ENCODE data around the gene SPAG7.
"Not testable (repeated sequence)": the region's sequence is repeated elsewhere in the genome, so short reads cannot be mapped to it uniquely, and the experiment has no call there.

Gene SPAG7

DNA sequence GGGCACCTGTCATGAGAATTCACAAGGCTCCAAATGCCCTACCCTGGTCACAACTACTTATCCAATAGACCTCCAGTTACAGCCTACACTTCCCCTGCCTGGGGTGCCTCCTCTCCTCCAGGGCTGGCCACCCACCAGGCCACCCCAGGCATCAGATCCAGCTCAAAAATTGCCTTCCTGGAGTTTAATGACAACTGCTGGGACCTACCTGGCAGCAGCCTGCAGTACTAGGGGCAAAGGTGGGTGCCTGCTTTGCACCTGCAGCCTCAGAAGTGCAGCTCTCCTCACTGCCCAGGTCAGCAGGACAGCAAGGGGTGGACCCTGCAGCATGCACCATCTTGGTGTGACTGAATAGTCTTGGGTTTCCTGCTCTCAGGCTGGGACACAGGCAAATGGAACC is 32.0 kb downstream of the SPAG7 start:
- no peak for DNase-seq

DNA sequence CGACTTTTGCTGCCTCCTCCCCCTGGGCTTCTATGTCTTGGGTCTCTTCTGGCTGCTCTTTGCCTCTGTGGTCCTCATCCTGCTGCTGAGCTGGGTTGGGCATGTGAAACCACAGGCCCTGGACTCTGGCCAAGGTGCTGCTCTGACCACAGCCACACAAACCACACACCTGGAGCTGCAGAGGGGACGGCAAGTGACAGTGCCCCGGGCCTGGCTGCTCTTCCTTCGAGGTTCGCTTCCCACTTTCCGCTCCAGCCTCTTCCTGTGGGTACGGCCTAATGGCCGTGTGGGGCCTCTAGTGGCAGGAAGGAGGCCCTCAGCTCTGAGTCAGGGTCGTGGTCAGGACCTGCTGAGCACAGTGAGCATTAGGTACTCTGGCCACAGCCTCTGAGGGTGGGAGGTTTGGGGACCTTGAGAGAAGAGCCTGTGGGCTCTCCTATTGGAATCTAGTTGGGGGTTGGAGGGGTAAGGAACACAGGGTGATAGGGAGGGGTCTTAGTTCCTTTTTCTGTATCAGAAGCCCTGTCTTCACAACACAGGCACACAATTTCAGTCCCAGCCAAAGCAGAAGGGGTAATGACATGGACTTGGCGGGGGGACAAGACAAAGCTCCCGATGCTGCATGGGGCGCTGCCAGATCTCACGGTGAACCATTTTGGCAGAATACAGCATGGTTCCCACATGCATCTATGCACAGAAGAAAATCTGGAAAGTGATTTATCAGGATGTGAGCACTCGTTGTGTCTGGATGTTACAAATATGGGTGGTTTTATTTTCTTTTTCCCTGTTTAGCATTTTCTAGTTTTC is 33.2 kb downstream of the SPAG7 start:
- no peak for DNase-seq

DNA sequence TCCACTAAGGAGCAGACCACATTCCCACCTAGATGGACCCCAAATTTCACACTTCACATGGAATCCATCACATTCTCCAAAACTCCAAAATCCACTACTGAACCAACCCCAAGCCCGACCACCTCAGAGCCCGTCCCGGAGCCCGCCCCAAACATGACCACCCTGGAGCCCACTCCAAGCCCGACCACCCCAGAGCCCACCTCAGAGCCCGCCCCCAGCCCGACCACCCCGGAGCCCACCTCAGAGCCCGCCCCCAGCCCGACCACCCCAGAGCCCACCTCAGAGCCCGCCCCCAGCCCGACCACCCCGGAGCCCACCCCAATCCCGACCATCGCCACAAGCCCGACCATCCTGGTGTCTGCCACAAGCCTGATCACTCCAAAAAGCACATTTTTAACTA is 34.0 kb downstream of the SPAG7 start:
- DNase-seq, result no peak

DNA sequence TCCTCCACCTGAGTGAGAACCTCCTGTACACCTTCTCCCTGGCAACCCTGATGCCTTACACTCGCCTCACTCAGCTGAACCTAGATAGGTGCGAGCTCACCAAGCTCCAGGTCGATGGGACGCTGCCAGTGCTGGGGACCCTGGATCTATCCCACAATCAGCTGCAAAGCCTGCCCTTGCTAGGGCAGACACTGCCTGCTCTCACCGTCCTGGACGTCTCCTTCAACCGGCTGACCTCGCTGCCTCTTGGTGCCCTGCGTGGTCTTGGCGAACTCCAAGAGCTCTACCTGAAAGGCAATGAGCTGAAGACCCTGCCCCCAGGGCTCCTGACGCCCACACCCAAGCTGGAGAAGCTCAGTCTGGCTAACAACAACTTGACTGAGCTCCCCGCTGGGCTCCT is 34.9 kb downstream of the SPAG7 start:
- DNase-seq, result no peak

DNA sequence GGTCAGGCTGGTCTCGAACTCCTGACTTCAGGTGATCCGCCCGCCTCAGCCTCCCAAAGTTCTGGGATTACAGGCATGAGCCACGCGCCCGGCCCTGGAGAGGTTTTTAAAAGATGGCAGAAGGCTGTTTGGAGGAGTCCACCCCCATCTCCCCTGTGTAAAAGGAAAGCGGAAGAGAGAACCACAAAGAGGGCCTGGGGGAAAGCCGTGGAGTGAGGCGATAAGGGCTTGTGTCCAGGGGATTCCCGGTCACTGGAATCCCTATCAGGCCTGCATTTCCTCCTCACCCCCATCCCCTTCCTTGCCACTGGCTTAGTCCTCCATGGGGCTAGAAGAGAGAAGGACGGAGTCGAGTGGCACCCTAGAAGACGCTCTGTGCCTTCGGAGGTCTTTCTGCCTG is 35.7 kb downstream of the SPAG7 start, which contains the start of gene GP1BA:
TSS of gene GP1BA (plus strand) at position 315 of the 400 bp plus-strand sequence. CDS start 328 bp downstream, outside the sequence.
- DNase-seq, result no peak

DNA sequence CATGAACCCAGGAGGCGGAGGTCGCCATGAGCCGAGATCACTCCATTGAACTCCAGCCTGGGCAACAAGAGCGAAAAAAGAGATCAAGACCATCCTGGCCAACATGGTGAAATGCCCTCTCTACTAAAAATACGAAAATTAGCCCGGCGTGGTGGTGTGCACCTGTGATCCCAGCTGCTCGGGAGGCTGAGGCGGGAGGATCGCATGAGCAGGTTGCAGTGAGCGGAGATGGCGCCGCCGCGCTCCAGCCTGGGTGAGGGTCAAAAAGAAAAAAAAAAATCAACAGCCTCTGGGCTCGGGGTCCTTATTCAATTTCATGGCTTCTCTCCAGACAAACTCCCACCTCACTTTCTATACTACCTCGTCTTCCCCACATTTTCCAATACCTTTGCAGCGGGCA is 38.7 kb downstream of the SPAG7 start:
- DNase-seq, result no peak

DNA sequence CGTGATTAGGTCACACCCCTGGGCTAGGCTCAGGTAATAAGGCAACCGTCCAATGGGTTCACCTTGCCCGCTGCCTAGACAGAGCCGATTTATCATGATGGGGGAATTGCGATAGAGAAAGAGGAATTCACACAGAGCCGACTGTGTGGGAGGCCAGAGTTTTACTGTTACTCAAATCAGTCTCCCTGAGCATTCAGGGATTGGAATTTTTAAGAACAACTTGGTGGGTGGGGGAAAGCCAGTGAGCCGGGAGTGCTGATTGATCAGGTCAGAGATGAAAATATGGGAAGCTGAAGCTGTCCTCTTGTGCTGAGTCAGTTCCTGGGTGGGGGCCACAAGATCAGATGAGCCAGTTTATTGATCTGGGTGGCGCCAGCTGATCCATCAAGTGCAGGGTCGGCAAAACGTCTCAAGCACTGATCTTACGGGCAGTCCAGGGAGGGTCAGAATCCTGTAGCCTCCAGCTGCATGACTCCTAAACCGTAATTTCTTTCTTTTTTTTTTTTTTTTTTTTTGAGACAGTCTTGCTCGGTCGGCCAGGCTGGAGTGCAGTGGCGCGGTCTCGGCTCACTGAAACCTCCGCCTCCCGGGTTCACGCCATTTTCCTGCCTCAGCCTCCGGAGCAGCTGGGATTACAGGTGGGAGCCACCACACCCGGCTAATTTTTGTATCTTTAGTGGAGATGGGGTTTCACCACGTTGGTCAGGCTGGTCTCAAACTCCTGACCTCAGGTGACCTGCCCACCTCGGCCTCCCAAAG is 40.9 kb downstream of the SPAG7 start:
- DNase-seq, result not testable (repeated sequence)

DNA sequence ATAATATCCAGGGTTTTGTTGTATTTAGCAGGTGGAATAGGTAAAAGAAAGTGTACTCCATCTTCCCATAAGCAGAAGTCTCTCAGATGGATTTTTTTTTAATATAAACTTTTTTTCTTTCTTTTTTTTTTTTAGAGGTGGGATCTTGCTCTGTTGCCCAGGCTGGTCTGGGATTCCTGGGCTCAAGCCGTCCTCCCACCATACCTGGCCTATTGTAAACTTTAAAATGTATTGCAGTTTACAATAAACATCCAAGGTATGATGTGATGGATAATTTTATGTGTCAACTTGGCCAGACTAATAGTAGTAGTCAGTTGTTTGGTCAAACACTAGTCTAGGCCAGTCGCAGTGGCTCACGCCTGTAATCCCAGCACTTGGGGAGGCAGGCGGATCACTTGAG is 46.3 kb downstream of the SPAG7 start:
- DNase-seq, result no peak

DNA sequence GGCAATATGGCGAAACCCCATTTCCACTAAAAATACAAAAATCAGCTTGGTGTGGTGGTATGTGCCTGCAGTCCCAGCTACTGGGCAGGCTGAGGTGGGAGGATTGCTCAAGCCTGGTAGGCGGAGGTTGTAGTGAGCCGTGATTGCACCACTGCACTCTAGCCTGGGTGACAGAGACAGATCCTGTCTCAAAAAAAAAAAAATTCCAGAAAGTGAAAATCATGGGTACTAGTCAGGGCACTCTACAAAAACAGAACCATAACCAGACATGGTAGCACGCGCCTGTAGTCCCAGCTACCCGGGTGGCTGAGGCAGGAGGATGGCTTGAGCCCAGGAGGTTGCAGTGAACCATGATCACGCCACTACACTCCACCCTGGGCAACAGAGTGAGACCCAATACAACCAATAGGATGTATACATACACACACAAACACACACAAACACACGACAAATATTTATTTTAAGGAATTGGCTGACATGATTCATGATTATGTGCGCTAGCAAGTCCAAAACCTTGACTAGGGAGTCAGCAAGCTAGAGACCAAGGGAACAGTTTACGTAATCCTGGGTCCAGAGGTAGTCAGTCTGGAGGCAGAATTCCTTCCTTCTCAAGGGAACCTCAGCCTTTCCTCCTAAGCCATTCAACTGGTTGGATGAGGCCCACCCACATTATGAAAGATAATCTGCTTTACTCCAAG is 47.1 kb downstream of the SPAG7 start:
- DNase-seq, result no peak

DNA sequence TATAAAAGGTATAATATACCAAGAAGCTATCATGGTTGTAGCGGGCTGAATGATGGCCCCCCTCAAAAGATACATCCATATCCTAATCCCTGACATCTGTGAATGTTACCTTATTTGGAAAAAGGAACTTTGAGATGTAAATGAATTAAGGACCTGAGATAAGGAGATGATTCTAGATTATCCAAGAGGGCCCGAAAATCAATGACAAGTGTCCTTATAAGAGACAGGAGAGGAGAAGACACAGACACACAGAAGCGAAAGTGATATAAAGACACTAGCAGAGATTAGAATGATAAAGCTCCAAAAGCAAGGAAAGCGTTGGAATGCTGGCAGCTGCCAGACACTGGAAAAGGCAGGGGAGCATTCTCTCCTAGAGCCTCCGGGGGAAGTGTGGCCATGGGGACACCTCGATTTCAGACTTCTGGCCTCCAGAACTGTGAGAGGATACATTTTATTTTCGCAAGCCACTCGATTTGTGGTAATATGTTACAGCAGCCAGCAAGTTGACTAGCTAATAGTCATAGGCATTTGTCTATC is 48.0 kb downstream of the SPAG7 start:
- DNase-seq, result no peak

DNA sequence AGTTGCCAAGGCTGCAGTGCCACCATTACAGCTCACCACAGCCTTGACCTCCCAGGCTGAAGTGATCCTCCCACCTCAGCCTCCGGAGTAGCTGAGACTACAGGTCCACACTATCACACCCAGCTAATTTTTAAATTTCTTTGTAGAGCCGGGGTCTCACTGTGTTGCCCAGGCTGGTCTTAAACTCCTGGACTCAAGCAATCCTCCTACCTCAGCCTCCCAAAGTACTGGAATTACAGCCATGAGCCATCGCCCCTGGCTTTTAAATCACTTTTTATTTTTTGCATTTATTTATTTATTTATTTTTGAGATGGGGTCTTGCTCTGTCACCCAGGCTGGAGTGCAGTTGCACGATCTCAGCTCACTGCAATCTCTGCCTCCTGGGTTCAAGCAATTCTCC is 53.1 kb downstream of the SPAG7 start:
- not testable (repeated sequence) for DNase-seq

DNA sequence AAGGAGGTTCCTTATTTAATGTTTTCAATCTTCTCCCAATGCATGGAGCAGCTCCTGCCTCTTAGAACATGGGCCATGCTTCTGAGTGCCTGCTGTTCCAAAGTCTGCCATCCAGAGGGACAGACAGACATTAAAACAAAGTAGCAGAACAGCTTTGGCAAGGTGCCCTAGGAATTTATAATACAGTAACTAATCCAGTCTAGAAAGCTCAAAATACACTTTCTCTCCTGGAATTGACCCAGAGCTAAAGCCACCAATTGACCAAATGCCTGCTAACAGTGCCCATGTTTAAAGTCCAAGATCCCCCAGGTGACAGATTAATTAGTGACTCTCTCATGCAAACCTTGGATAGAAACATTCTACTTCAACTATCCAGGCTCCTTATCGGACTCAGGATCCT is 53.6 kb downstream of the SPAG7 start:
- no peak for DNase-seq
